HepG2 (cell line): Measurements from ENCODE around the gene OAT. TPM values are rescaled to one million over a fixed set of nuclear protein-coding genes. Genes with fewer than 3 reads are reported as not detected.

Experiments used
- ATAC-seq: fragments of 200-7000 bp; cut with Tn5 transposase; 3 replicates; pipeline ENCODE4 v1.9.1; 2020; ENCODE audit warnings: mild to moderate bottlenecking, moderate library complexity
- BruUV-seq: library from RNA; stranded (reverse); fragments of 400-500 nt; replicated peaks from 2 replicates; lab custom pipeline; 2021; lab: Mats Ljungman, UMichigan
- CTCF ChIA-PET: fragments of 300-600 bp; formaldehyde crosslinking; extraction: SDS; loops from one replicate; lab custom pipeline; 2021; ENCODE audit warnings: low total read pairs, inconsistent platforms, low intra/inter-chr PET ratio; lab: Yijun Ruan, JAX
- POLR2A ChIA-PET: fragments of 350-600 bp; sonication (Branson Sonifier 250); formaldehyde crosslinking; loops from one replicate; lab custom pipeline; 2020; ENCODE audit warnings: antibody characterized with exemption, inconsistent platforms; lab: Yijun Ruan, JAX
- DNase-seq: peaks from one replicate; pipeline ENCODE4 v3.0.0-alpha.2; 2015; ENCODE audit warnings: low spot score
- FAIRE-seq: peaks from 3 replicates; lab custom pipeline; 2011; peaks lifted over from hg19 to GRCh38; lab: Jason Lieb, UNC
- H2AFZ ChIP-seq: one replicate; pipeline ENCODE4 v1.6.1; 2011; ENCODE audit warnings: low read length, inconsistent platforms
- H3K27ac ChIP-seq: fragments of 300-600 bp; 3 replicates; pipeline ENCODE4 v1.8.0; 2011; ENCODE audit warnings: mixed run types, mild to moderate bottlenecking, mixed read lengths, low read length, inconsistent platforms; ENCODE audit not compliant: insufficient read depth; ENCODE audit errors: extremely low read length
- H3K27me3 ChIP-seq, 2 experiments: fragments of 200-600 bp in 1 of 2; 2 replicates in 1 of 2; 3 replicates in 1 of 2; pipeline versions ENCODE4 v1.6.0 to v1.8.0; 2011; ENCODE audit warnings: low read length in 2 of 2, mild to moderate bottlenecking in 2 of 2, moderate library complexity in 2 of 2, inconsistent platforms in 1 of 2; ENCODE audit not compliant: insufficient read depth in 2 of 2, control insufficient read depth in 1 of 2
- H3K36me3 ChIP-seq, 2 experiments: fragments of 200-600 bp in 1 of 2; replicated peaks in 1 of 2; 2 replicates in 1 of 2; 3 replicates in 1 of 2; pipeline versions ENCODE4 v1.5.1 to v1.8.0; 2011; ENCODE audit warnings: low read length in 2 of 2, inconsistent platforms in 1 of 2; ENCODE audit not compliant: insufficient read depth in 2 of 2, control insufficient read depth in 1 of 2
- H3K4me1 ChIP-seq: 2 replicates; pipeline ENCODE4 v1.5.1; 2012; ENCODE audit warnings: low read length, inconsistent platforms; ENCODE audit not compliant: insufficient read depth
- H3K4me2 ChIP-seq: 2 replicates; pipeline ENCODE4 v1.6.0; 2011; ENCODE audit warnings: low read depth, low read length, inconsistent platforms
- H3K4me3 ChIP-seq, 3 experiments: fragments of 200-600 bp in 1 of 3; sonication (generic), shearing (Covaris generic) in 1 of 3; replicated peaks in 1 of 3; 2 replicates each; pipeline ENCODE4 v1.5.1; 2011 to 2016; ENCODE audit warnings: low read length in 3 of 3, inconsistent platforms in 2 of 3, low read depth in 2 of 3, mild to moderate bottlenecking in 2 of 3, control low read depth in 1 of 3, mixed read lengths in 1 of 3; ENCODE audit not compliant: insufficient read depth in 1 of 3
- H3K79me2 ChIP-seq: one replicate; pipeline ENCODE4 v1.6.1; 2011; ENCODE audit warnings: low read length, inconsistent platforms; ENCODE audit not compliant: insufficient read depth
- H3K9ac ChIP-seq: 2 replicates; pipeline ENCODE4 v1.6.0; 2011; ENCODE audit warnings: mild to moderate bottlenecking, low read depth, low read length, inconsistent platforms; ENCODE audit not compliant: insufficient read depth
- H3K9me3 ChIP-seq: 2 replicates; pipeline ENCODE4 v1.5.1; 2012; ENCODE audit warnings: mild to moderate bottlenecking, low read length
- H4K20me1 ChIP-seq: 2 replicates; pipeline ENCODE4 v1.6.0; 2011; ENCODE audit warnings: inconsistent platforms, mild to moderate bottlenecking, low read length, moderate library complexity; ENCODE audit not compliant: insufficient read depth
- ATF1 ChIP-seq: IDR thresholded peaks from 2 replicates; pipeline ENCODE4 v1.6.1; 2016; ENCODE audit warnings: mild to moderate bottlenecking, control low read depth
- BCL6 ChIP-seq: IDR thresholded peaks from 2 replicates; pipeline ENCODE4 v1.6.1; 2016; ENCODE audit warnings: missing genetic modification reagents, missing compliant biosample characterization
- CREM ChIP-seq, 2 experiments: sonication (generic) in 1 of 2; formaldehyde crosslinking in 1 of 2; IDR thresholded peaks; 2 replicates each; pipeline versions ENCODE4 v1.4.0 to v1.6.1; 2016 to 2020; ENCODE audit warnings: antibody characterized with exemption in 1 of 2, mild to moderate bottlenecking in 1 of 2, missing genetic modification reagents in 1 of 2
- MIER2 ChIP-seq: IDR thresholded peaks from 2 replicates; pipeline ENCODE4 v1.6.1; 2016; ENCODE audit warnings: missing biosample characterization, missing genetic modification reagents
- MLLT10 ChIP-seq: sonication (generic); formaldehyde crosslinking; IDR thresholded peaks from 2 replicates; pipeline ENCODE4 v1.4.0; 2020; ENCODE audit warnings: missing genetic modification reagents
- REXO4 ChIP-seq: sonication (generic); formaldehyde crosslinking; IDR thresholded peaks from 2 replicates; pipeline ENCODE4 v1.8.0; 2022; ENCODE audit warnings: missing genetic modification reagents, mild to moderate bottlenecking, borderline replicate concordance
- RFXANK ChIP-seq: IDR thresholded peaks from 2 replicates; pipeline ENCODE4 v1.6.1; 2016
- RXRA ChIP-seq: sonication (generic); formaldehyde crosslinking; IDR thresholded peaks from 2 replicates; pipeline ENCODE4 v1.5.1; 2020; ENCODE audit warnings: missing genetic modification reagents
- SOX6 ChIP-seq, 2 experiments: fragments of 450-650 bp in 1 of 2; sonication (generic) in 1 of 2; formaldehyde crosslinking in 1 of 2; IDR thresholded peaks; 2 replicates each; pipeline versions ENCODE4 v1.4.0 to v1.6.1; 2017 to 2020; ENCODE audit warnings: antibody characterized with exemption in 1 of 2, mild to moderate bottlenecking in 1 of 2, missing genetic modification reagents in 1 of 2
- ZNF260 ChIP-seq: sonication (generic); formaldehyde crosslinking; IDR thresholded peaks from 2 replicates; pipeline ENCODE4 v1.4.0; 2020; ENCODE audit warnings: missing genetic modification reagents, low read depth, mild to moderate bottlenecking, borderline replicate concordance
- ZNF326 ChIP-seq: sonication (generic); formaldehyde crosslinking; IDR thresholded peaks from 2 replicates; pipeline ENCODE4 v1.4.0; 2020; ENCODE audit warnings: missing genetic modification reagents, borderline replicate concordance
- ZNF543 ChIP-seq: sonication (generic); formaldehyde crosslinking; IDR thresholded peaks from 2 replicates; pipeline ENCODE4 v1.4.0; 2020; ENCODE audit warnings: mild to moderate bottlenecking, missing genetic modification reagents
- ZNF777 ChIP-seq: sonication (generic); formaldehyde crosslinking; IDR thresholded peaks from 2 replicates; pipeline ENCODE4 v1.4.0; 2020; ENCODE audit warnings: missing genetic modification reagents
- ZNF780A ChIP-seq: sonication (generic); formaldehyde crosslinking; IDR thresholded peaks from 2 replicates; pipeline ENCODE4 v1.8.0; 2022; ENCODE audit warnings: mild to moderate bottlenecking, missing genetic modification reagents, moderate library complexity
- ZNF781 ChIP-seq: sonication (generic); formaldehyde crosslinking; IDR thresholded peaks from 2 replicates; pipeline ENCODE4 v1.5.1; 2020; ENCODE audit warnings: borderline replicate concordance, mild to moderate bottlenecking, missing genetic modification reagents; ENCODE audit errors: not compliant biosample characterization
- whole genome bisulfite sequencing: methylation state at CpG from one replicate; pipeline ENCODE4 v1.1.6; 2017; ENCODE audit warnings: low lambda C conversion rate; 5-methylcytosine and 5-hydroxymethylcytosine counted together
- in situ Hi-C: cut with HindIII; loops from 2 replicates; pipeline ENCODE4 v1.10.0; 2017; ENCODE audit warnings: low pct_unique_long_range_greater_than_20kb; ENCODE audit not compliant: extremely low pct_ligation_motif_present
- intact Hi-C: fragments of 100-400 bp; cut with micrococcal nuclease; formaldehyde crosslinking; loops from one replicate; pipeline ENCODE4 v1.10.0; 2022; ENCODE audit not compliant: unreplicated experiment
- polyA plus RNA-seq, 8 experiments: library from polyadenylated mRNA; depleted of rRNA in 3 of 8; stranded (reverse) in 7 of 8; unstranded in 1 of 8; fragments of >200 nt; fragmentation: Illumina TruSeq in 4 of 8; extraction: Trizol in 4 of 8; gene quantifications; 2 replicates each; pipeline versions ENCODE4 v1.2.1 to v1.2.3, GENCODE V29; 2011 to 2016; ENCODE audit warnings: low read depth in 4 of 8, missing spikeins in 1 of 8, mixed read lengths in 1 of 8; ENCODE audit not compliant: insufficient read depth in 1 of 8
- total RNA-seq, 5 experiments: library from RNA; depleted of rRNA; stranded (reverse); fragments of >200 nt; fragmentation: Illumina TruSeq; extraction: Trizol; gene quantifications; 2 replicates each; pipeline ENCODE4 v1.2.3, GENCODE V29; 2016; ENCODE audit warnings: low read depth in 1 of 5
- TF ChIP-seq, protein P1 (sequence below): sonication (generic); formaldehyde crosslinking; IDR thresholded peaks from 2 replicates; pipeline ENCODE4 v1.4.0; 2020; ENCODE audit warnings: mild to moderate bottlenecking, missing genetic modification reagents
- TF ChIP-seq, protein P2 (sequence below): sonication (generic); formaldehyde crosslinking; IDR thresholded peaks from 2 replicates; pipeline ENCODE4 v1.5.1; 2020; ENCODE audit warnings: missing genetic modification reagents, mild to moderate bottlenecking, borderline replicate concordance

OAT gene
- total and polyA plus RNA-seq, 2 of the 13 experiments (the other 11 are each of a cell fraction or from before 2014, with no cell fraction given) = 87.8 to 96.7 TPM

DNA sequence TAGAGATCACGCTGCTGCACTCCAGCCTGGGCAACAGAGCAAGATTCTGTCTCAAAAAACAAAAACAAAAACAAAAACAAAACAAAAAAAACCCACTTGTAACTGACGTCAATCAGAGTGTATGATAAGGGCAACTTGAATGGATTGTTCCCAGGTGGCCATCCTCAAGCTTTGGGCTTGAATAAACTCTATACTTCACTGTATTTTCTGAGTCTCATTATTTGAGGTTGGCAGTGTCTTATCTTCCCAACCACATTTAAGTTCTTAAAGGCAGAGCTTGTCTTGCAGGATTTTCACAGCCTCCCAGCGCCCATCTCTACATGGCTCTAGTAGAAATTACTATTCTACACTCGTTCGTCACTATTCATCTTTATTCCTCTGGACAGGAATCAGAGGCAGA, 5.1 kb upstream of the OAT start:
- CTCF ChIA-PET = no interaction called here
- H3K4me2 ChIP-seq = no peak overlapping the region
- H3K79me2 ChIP-seq = no peaks in the 10 kb centered on the region
- TF ChIP-seq MIER2 (CRISPR knock-in tag) (no peak), CREM (IDR thresholded peaks at IDR 0.05) (no peak), CREM (CRISPR knock-in tag; IDR thresholded peaks at IDR 0.05) (no peak), RFXANK (CRISPR knock-in tag) (no peak), RXRA (CRISPR knock-in tag) (no peak), ZNF260 (CRISPR knock-in tag) (no peak), REXO4 (no peak), ZNF777 (no peak), ZNF780A (CRISPR knock-in tag) (no peak)
- TF ChIP-seq, protein P1, sequence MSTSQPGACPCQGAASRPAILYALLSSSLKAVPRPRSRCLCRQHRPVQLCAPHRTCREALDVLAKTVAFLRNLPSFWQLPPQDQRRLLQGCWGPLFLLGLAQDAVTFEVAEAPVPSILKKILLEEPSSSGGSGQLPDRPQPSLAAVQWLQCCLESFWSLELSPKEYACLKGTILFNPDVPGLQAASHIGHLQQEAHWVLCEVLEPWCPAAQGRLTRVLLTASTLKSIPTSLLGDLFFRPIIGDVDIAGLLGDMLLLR = no peak
- no peak overlapping the region for H3K9ac ChIP-seq
- H3K27me3 ChIP-seq = peaks cover 0 to 42% of the 10 kb centered on the region in 2 experiments; a peak in 3 of 5 replicates
- H3K4me1 ChIP-seq = peaks cover 18% of the 10 kb centered on the region
- H4K20me1 ChIP-seq = no peaks in the 10 kb centered on the region
- FAIRE-seq (no peak), DNase-seq (no peak), ATAC-seq (no peak)
- no peaks in the 10 kb centered on the region for H3K9me3 ChIP-seq
- H2AFZ ChIP-seq = no peak overlapping the region
- intact Hi-C loops = no loop called here
- H3K4me3 ChIP-seq = no peak overlapping the region
- no TSS peak for BruUV-seq
- 40% methylated on average over 5 of the region's 5 CpGs for WGBS
- no peak overlapping the region for H3K27ac ChIP-seq
- in situ Hi-C loops = no loop called here
- POLR2A ChIA-PET = no interaction called here
- no peaks in the 10 kb centered on the region for H3K36me3 ChIP-seq

DNA sequence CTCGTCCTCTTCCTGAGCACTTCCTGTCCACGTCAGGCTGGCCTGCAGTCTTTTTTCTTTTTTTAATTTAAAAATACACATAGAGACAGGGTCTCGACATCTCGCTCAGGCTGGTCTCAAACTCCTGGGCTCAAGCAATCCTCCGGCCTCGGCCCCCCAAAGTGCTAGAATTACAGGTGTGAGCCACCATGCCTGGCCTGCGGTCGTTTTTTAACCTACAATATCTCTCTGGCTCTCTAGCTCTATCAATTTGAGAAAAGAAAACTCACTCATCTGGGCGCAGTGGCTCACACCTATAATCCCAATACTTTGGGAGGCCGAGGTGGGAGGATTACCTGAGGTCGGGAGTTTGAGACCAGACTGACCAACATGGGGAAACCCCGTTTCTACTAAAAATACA, 4.0 kb upstream of the OAT start:
- TF ChIP-seq ZNF543 (no peak), BCL6 (CRISPR knock-in tag) (no peak), ZNF781 (no peak), ZNF326 (CRISPR knock-in tag) (no peak), MLLT10 (no peak), SOX6 (IDR thresholded peaks at IDR 0.05) (no peak), SOX6 (CRISPR knock-in tag; IDR thresholded peaks at IDR 0.05) (no peak), ATF1 (CRISPR knock-in tag) (no peak)
- TF ChIP-seq, protein P2, sequence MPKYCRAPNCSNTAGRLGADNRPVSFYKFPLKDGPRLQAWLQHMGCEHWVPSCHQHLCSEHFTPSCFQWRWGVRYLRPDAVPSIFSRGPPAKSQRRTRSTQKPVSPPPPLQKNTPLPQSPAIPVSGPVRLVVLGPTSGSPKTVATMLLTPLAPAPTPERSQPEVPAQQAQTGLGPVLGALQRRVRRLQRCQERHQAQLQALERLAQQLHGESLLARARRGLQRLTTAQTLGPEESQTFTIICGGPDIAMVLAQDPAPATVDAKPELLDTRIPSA (CRISPR knock-in tag) = no peak
- POLR2A ChIA-PET = no interaction called here
- H4K20me1 ChIP-seq = no peaks in the 10 kb centered on the region
- no peak overlapping the region for H3K4me2 ChIP-seq
- no peaks in the 10 kb centered on the region for H3K9me3 ChIP-seq
- H3K4me3 ChIP-seq = no peak overlapping the region
- in situ Hi-C loops = no loop called here
- H3K9ac ChIP-seq = no peak overlapping the region
- FAIRE-seq = no peak
- no peak for DNase-seq
- ATAC-seq = no peak
- peaks cover 18% of the 10 kb centered on the region for H3K4me1 ChIP-seq
- 49% methylated on average over 12 of the region's 12 CpGs for WGBS
- H3K36me3 ChIP-seq = no peaks in the 10 kb centered on the region
- CTCF ChIA-PET = no interaction called here
- BruUV-seq = no TSS peak
- peaks cover 0 to 35% of the 10 kb centered on the region in 2 experiments; a peak in 3 of 5 replicates for H3K27me3 ChIP-seq
- intact Hi-C loops = no loop called here
- H3K79me2 ChIP-seq = peaks cover 4% of the 10 kb centered on the region
- no peak overlapping the region for H2AFZ ChIP-seq
- no peak overlapping the region for H3K27ac ChIP-seq
